Fibroblast of lung (primary cell): Measurements from ENCODE around the gene FHOD3. TPM values are rescaled to one million over a fixed set of nuclear protein-coding genes. Genes with fewer than 3 reads are reported as not detected.
A peak's percentile ranks its signal among the peaks of the same experiment; 100 is the strongest.

ENCODE experiments used
- DNase-seq, 2 donors: peaks; one replicate each; pipeline versions ENCODE4 v3.0.0 to v3.0.0-alpha.2; 2010; ENCODE audit warnings: low read depth in 2 of 2
- H2AFZ ChIP-seq: 2 replicates; pipeline ENCODE4 v1.5.1; 2012; ENCODE audit warnings: low read length, control low read depth, inconsistent platforms
- H3K27ac ChIP-seq: 2 replicates; pipeline ENCODE4 v1.5.1; 2011; ENCODE audit warnings: low read length, control low read depth; ENCODE audit not compliant: insufficient read depth
- H3K27me3 ChIP-seq: 2 replicates; pipeline ENCODE4 v1.5.1; 2011; ENCODE audit warnings: mild to moderate bottlenecking, low read length; ENCODE audit not compliant: control insufficient read depth, insufficient read depth
- H3K36me3 ChIP-seq: 2 replicates; pipeline ENCODE4 v1.5.1; 2011; ENCODE audit warnings: low read length; ENCODE audit not compliant: control insufficient read depth, insufficient read depth
- H3K4me1 ChIP-seq: 2 replicates; pipeline ENCODE4 v1.5.1; 2011; ENCODE audit warnings: low read length; ENCODE audit not compliant: control insufficient read depth, insufficient read depth; ENCODE audit errors: extremely low read depth
- H3K4me2 ChIP-seq: 2 replicates; pipeline ENCODE4 v1.5.1; 2011; ENCODE audit warnings: low read length, control low read depth; ENCODE audit not compliant: insufficient read depth; ENCODE audit errors: extremely low read depth
- H3K4me3 ChIP-seq, 4 experiments: fragments of 200-600 bp in 1 of 4; sonication (generic) in 1 of 4; replicated peaks in 1 of 4; 2 replicates each; pipeline ENCODE4 v1.5.1; 2011 to 2016; ENCODE audit warnings: low read length in 4 of 4, low read depth in 3 of 4, mild to moderate bottlenecking in 3 of 4, control low read depth in 2 of 4, inconsistent platforms in 1 of 4, mixed read lengths in 1 of 4; ENCODE audit not compliant: insufficient read depth in 1 of 4; ENCODE audit errors: control extremely low read depth in 1 of 4
- H3K79me2 ChIP-seq: 2 replicates; pipeline ENCODE4 v1.5.1; 2012; ENCODE audit warnings: mild to moderate bottlenecking, low read length, inconsistent platforms; ENCODE audit not compliant: control insufficient read depth, insufficient read depth
- H3K9ac ChIP-seq: 2 replicates; pipeline ENCODE4 v1.5.1; 2011; ENCODE audit warnings: mild to moderate bottlenecking, low read length, control low read depth; ENCODE audit not compliant: insufficient read depth
- H3K9me3 ChIP-seq: 2 replicates; pipeline ENCODE4 v1.5.1; 2012; ENCODE audit warnings: low read depth, low read length; ENCODE audit not compliant: control insufficient read depth, insufficient read depth
- H4K20me1 ChIP-seq: 2 replicates; pipeline ENCODE4 v1.5.1; 2011; ENCODE audit warnings: low read length; ENCODE audit not compliant: control insufficient read depth, insufficient read depth; ENCODE audit errors: extremely low read depth
- EZH2 ChIP-seq: IDR thresholded peaks from 2 replicates; pipeline ENCODE4 v1.5.1; 2012; ENCODE audit warnings: low read length, control low read depth, mild to moderate bottlenecking; ENCODE audit errors: missing control alignments
- polyA plus RNA-seq, 2 donors: library from polyadenylated mRNA; depleted of rRNA in 1 of 2; stranded (reverse) in 1 of 2; unstranded in 1 of 2; fragments of >200 nt; gene quantifications; 2 replicates each; pipeline ENCODE4 v1.2.1, GENCODE V29; 2011 to 2012; ENCODE audit warnings: missing spikeins in 1 of 2
- total RNA-seq: library from RNA; depleted of rRNA; stranded (reverse); fragments of >200 nt; gene quantifications from 2 replicates; pipeline ENCODE4 v1.2.1, GENCODE V29; 2014
- TF ChIP-seq, protein P1 (sequence below), 2 donors: IDR thresholded peaks in 1 of 2; conservative IDR thresholded peaks in 1 of 2; 1 replicate in 1 of 2; 2 replicates in 1 of 2; pipeline ENCODE4 v1.5.1; 2011 to 2012; ENCODE audit warnings: low read length in 2 of 2, control low read depth in 1 of 2, inconsistent platforms in 1 of 2, low read depth in 1 of 2, mild to moderate bottlenecking in 1 of 2

FHOD3 gene
- total and polyA plus RNA-seq, 2 donors (not counting 1 experiment from before 2014, with no cell fraction given) = 16.1 to 28.2 TPM

DNA sequence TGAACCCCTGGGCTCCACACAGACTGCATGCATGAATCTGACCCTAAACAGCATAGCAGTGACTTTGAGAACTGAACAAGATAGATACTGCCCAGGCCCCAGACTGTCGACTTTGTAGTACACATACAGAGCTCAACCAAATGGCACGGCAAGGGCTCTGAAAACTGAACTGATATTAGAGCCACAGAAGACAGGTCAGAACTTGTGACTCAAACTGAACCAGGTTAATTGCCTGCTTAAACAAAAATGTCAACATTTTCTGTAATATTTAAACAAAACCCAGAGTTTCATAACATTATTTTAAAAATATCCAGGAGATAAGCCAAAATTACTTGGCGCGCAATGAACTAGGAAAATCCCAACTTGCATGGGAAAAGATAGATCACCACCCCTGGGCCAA lies 271.0 kb downstream of the FHOD3 start:
- no peaks in the 10 kb centered on the region for H4K20me1 ChIP-seq
- H3K4me2 ChIP-seq = no peak overlapping the region
- H3K4me3 ChIP-seq = no peak overlapping the region
- H2AFZ ChIP-seq = no peak overlapping the region
- no peak for DNase-seq
- no peaks in the 10 kb centered on the region for H3K27me3 ChIP-seq
- no peak overlapping the region for H3K9ac ChIP-seq
- H3K4me1 ChIP-seq = no peaks in the 10 kb centered on the region
- H3K9me3 ChIP-seq = no peaks in the 10 kb centered on the region
- H3K27ac ChIP-seq = no peak overlapping the region
- H3K79me2 ChIP-seq = no peaks in the 10 kb centered on the region
- no peaks in the 10 kb centered on the region for H3K36me3 ChIP-seq
- TF ChIP-seq, protein P1, sequence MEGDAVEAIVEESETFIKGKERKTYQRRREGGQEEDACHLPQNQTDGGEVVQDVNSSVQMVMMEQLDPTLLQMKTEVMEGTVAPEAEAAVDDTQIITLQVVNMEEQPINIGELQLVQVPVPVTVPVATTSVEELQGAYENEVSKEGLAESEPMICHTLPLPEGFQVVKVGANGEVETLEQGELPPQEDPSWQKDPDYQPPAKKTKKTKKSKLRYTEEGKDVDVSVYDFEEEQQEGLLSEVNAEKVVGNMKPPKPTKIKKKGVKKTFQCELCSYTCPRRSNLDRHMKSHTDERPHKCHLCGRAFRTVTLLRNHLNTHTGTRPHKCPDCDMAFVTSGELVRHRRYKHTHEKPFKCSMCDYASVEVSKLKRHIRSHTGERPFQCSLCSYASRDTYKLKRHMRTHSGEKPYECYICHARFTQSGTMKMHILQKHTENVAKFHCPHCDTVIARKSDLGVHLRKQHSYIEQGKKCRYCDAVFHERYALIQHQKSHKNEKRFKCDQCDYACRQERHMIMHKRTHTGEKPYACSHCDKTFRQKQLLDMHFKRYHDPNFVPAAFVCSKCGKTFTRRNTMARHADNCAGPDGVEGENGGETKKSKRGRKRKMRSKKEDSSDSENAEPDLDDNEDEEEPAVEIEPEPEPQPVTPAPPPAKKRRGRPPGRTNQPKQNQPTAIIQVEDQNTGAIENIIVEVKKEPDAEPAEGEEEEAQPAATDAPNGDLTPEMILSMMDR (conservative IDR thresholded peaks at IDR 0.05 in 1 of 2, IDR thresholded peaks at IDR 0.05 in 1 of 2; ENCODE audit: low read depth in 1 of 2, low read length in 2 of 2) = no peak
- TF ChIP-seq EZH2 = no peak

DNA sequence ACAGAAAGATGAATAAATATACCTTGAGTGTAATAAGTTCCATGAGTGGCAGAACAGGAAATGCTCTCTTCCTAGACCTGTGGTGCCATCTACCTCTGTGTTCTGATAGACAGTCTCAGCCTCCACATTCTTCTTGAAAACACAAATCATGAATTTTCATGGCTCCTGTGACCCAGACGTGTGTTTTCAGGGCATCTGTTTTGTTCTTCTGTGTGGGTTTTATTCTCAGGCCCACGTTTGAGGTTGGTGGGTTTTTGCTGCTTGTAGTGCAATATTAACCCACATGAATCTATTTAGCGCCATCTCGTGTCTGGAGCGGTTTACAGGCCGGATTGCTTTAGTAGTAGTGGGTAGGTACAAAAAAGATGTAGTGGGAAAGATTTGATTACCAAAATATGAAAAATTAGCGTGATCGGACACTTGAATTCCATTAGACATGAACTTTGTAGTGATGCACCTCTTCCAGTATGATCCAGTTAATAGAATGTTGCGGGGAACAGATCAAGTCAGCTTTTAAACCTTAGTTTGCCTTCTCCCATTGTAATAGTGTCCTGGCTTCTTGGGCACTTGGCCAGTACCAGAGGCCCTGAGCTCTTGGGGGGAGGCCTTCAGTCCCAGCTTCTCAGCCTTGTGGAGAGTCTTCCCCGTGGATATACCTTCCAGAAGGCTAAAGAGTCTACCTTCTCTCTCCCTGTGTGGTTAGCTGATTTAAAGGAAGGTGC lies 274.8 kb downstream of the FHOD3 start:
- H4K20me1 ChIP-seq = no peaks in the 10 kb centered on the region
- TF ChIP-seq, protein P1 (conservative IDR thresholded peaks at IDR 0.05 in 1 of 2, IDR thresholded peaks at IDR 0.05 in 1 of 2; ENCODE audit: low read depth in 1 of 2, low read length in 2 of 2) = peak; percentile 70 to 72
- TF ChIP-seq EZH2 = no peak
- H3K9me3 ChIP-seq = no peaks in the 10 kb centered on the region
- no peak overlapping the region for H3K27ac ChIP-seq
- no peaks in the 10 kb centered on the region for H3K36me3 ChIP-seq
- H3K79me2 ChIP-seq = no peaks in the 10 kb centered on the region
- no peak overlapping the region for H3K4me2 ChIP-seq
- peak overlapping the region; percentile 44 for H2AFZ ChIP-seq
- H3K9ac ChIP-seq = no peak overlapping the region
- H3K27me3 ChIP-seq = no peaks in the 10 kb centered on the region
- H3K4me1 ChIP-seq = no peaks in the 10 kb centered on the region
- H3K4me3 ChIP-seq = no peak overlapping the region
- peak; percentile 54 to 58 for DNase-seq

DNA sequence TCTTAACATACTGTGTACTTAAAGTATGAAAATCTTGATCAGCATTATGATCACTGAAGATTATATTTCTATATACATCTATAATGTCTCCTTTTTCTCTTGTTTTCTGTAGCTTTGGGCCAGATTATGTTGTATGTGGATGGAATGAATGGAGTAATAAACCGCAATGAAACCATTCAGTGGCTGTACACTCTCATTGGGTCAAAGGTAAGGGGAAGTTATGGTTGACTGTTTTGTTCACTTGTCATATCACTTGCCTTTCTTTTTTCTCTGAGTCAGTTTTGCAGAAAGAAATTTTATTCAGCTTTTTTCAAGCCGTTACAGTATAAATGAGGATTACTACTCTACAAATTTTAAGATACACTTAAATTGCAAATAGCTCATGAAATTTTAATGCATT lies 278.8 kb downstream of the FHOD3 start:
- no peaks in the 10 kb centered on the region for H3K79me2 ChIP-seq
- H3K27ac ChIP-seq = no peak overlapping the region
- TF ChIP-seq EZH2 = no peak
- TF ChIP-seq, protein P1 (conservative IDR thresholded peaks at IDR 0.05 in 1 of 2, IDR thresholded peaks at IDR 0.05 in 1 of 2; ENCODE audit: low read depth in 1 of 2, low read length in 2 of 2) = no peak
- no peaks in the 10 kb centered on the region for H4K20me1 ChIP-seq
- H3K9me3 ChIP-seq = no peaks in the 10 kb centered on the region
- H3K9ac ChIP-seq = no peak overlapping the region
- peaks cover 11% of the 10 kb centered on the region for H3K4me1 ChIP-seq
- no peaks in the 10 kb centered on the region for H3K27me3 ChIP-seq
- H2AFZ ChIP-seq = no peak overlapping the region
- no peak overlapping the region for H3K4me2 ChIP-seq
- no peak for DNase-seq
- H3K36me3 ChIP-seq = no peaks in the 10 kb centered on the region
- no peak overlapping the region for H3K4me3 ChIP-seq
